K562 (cell line): ENCODE measurements around the gene TPR. TPM values are rescaled to one million over a fixed set of nuclear protein-coding genes. Genes with fewer than 3 reads are reported as not detected.

ENCODE experiments used
- CCAR2 ChIP-seq: fragments of 200-400 bp; formaldehyde crosslinking; IDR thresholded peaks from 2 replicates; pipeline ENCODE4 v1.6.1; 2017; ENCODE audit warnings: mild to moderate bottlenecking, low read depth, low read length
- CUX1 ChIP-seq: fragments of 200-800 bp; sonication (Bioruptor generic); IDR thresholded peaks from 2 replicates; pipeline ENCODE4 v1.6.1; 2016; ENCODE audit warnings: missing genetic modification characterization, missing compliant biosample characterization
- MYBL2 ChIP-seq, 2 experiments: fragments of 450-650 bp in 1 of 2; sonication (generic) in 1 of 2; formaldehyde crosslinking in 1 of 2; IDR thresholded peaks; 2 replicates each; pipeline versions ENCODE4 v1.6.1 to v1.8.1; 2017 to 2022; ENCODE audit warnings: borderline replicate concordance in 1 of 2, inconsistent platforms in 1 of 2, low read depth in 1 of 2, mild to moderate bottlenecking in 1 of 2, missing genetic modification reagents in 1 of 2, moderate library complexity in 1 of 2
- NFATC3 ChIP-seq: fragments of 450-650 bp; IDR thresholded peaks from 2 replicates; pipeline ENCODE4 v1.6.1; 2017; ENCODE audit warnings: mild to moderate bottlenecking
- RNF219 ChIP-seq: fragments of 250-450 bp; sonication (Bioruptor Pico); IDR thresholded peaks from 2 replicates; pipeline ENCODE4 v1.5.0; 2022; ENCODE audit warnings: mild to moderate bottlenecking
- SETDB1 ChIP-seq: IDR thresholded peaks from one replicate; pipeline ENCODE4 v1.6.1; 2012; ENCODE audit warnings: low read length, control low read depth, inconsistent platforms
- STAT6 ChIP-seq: sonication (generic); formaldehyde crosslinking; IDR thresholded peaks from 2 replicates; pipeline ENCODE4 v1.8.1; 2023; ENCODE audit warnings: mild to moderate bottlenecking, missing genetic modification reagents
- TCF15 ChIP-seq: fragments of 250-450 bp; sonication (Bioruptor Pico); IDR thresholded peaks from 2 replicates; pipeline ENCODE4 v1.8.0; 2022; ENCODE audit warnings: moderate library complexity, mild to moderate bottlenecking, inconsistent platforms
- TEAD4 ChIP-seq, 2 experiments: sonication (generic) in 1 of 2; formaldehyde crosslinking in 1 of 2; IDR thresholded peaks; 2 replicates each; pipeline versions ENCODE4 v1.6.1 to v1.8.0; 2012 to 2022; ENCODE audit warnings: borderline replicate concordance in 1 of 2, inconsistent platforms in 1 of 2, low read length in 1 of 2, mild to moderate bottlenecking in 1 of 2, missing genetic modification reagents in 1 of 2
- TFE3 ChIP-seq: fragments of 450-650 bp; formaldehyde crosslinking; IDR thresholded peaks from 2 replicates; pipeline ENCODE4 v1.4.0; 2020; ENCODE audit warnings: mild to moderate bottlenecking, mixed read lengths
- ZKSCAN3 ChIP-seq: fragments of 250-450 bp; sonication (Bioruptor Pico); IDR thresholded peaks from 2 replicates; pipeline ENCODE4 v1.4.0; 2020
- ZNF217 ChIP-seq: sonication (generic); formaldehyde crosslinking; IDR thresholded peaks from 2 replicates; pipeline ENCODE4 v1.8.0; 2022; ENCODE audit warnings: mild to moderate bottlenecking, missing genetic modification reagents
- ZNF655 ChIP-seq: fragments of 250-450 bp; sonication (Bioruptor Pico); IDR thresholded peaks from 2 replicates; pipeline ENCODE4 v1.5.0; 2021
- polyA plus RNA-seq, 8 experiments: library from polyadenylated mRNA; depleted of rRNA in 4 of 8; stranded (reverse) in 5 of 8; unstranded in 3 of 8; fragments of >200 nt; fragmentation: Nextera tagmentation in 2 of 8; fragmentation: Illumina TruSeq in 1 of 8; extraction: Ambion mirVana in 2 of 8; extraction: Trizol in 1 of 8; gene quantifications; 2 replicates each; pipeline versions ENCODE4 v1.2.1 to v1.2.3, GENCODE V29; 2011 to 2014; ENCODE audit warnings: inconsistent platforms in 1 of 8, missing spikeins in 1 of 8
- total RNA-seq, 7 experiments: library from RNA; depleted of rRNA in 6 of 7; stranded (reverse); fragments of >200 nt in 6 of 7; fragmentation: Illumina TruSeq in 2 of 7; extraction: Trizol in 2 of 7; gene quantifications; 2 replicates each; pipeline versions ENCODE4 v1.2.1 to v1.2.3, GENCODE V29; 2011 to 2021; ENCODE audit warnings: low replicate concordance in 1 of 7

Gene TPR
- total and polyA plus RNA-seq, 9 of the 15 experiments (the other 6 are each of a cell fraction or from before 2014, with no cell fraction given) = 48.5 to 167 (median 138) TPM

GRCh38 chr1:186375929-186376319 is 871 bp upstream of the TPR start (continued):
- TF ChIP-seq RNF219 (CRISPR knock-in tag) (no peak), ZNF217 (CRISPR knock-in tag) (no peak), CUX1 (CRISPR knock-in tag) (no peak), ZNF655 (no peak), NFATC3 (no peak), MYBL2 (IDR thresholded peaks at IDR 0.05; ENCODE audit: low read depth) (no peak), MYBL2 (CRISPR knock-in tag; IDR thresholded peaks at IDR 0.05; ENCODE audit: borderline replicate concordance) (no peak), SETDB1 (no peak), TEAD4 (IDR thresholded peaks at IDR 0.05; ENCODE audit: low read length) (0 out of 2 replicates have a peak, but pooled peaks have one; percentile 2), TEAD4 (CRISPR knock-in tag; IDR thresholded peaks at IDR 0.05; ENCODE audit: borderline replicate concordance) (no peak), CCAR2 (no peak), ZKSCAN3 (no peak), TFE3 (CRISPR knock-in tag) (no peak), STAT6 (no peak), TCF15 (CRISPR knock-in tag) (no peak)
